Astrocyte (in vitro differentiated cells and primary cell): Measurements from ENCODE around the gene OOEP. TPM values are rescaled to one million over a fixed set of nuclear protein-coding genes. Genes with fewer than 3 reads are reported as not detected.

Source experiments
- DNase-seq: peaks from one replicate; pipeline ENCODE4 v3.0.0-alpha.2; 2010; ENCODE audit warnings: low read depth
- FAIRE-seq: peaks from 2 replicates; lab custom pipeline; 2011; peaks lifted over from hg19 to GRCh38; lab: Jason Lieb, UNC
- H2AFZ ChIP-seq: 2 replicates; pipeline ENCODE4 v1.6.0; 2012; ENCODE audit warnings: low read depth, low read length, inconsistent platforms
- H3K27ac ChIP-seq: 2 replicates; pipeline ENCODE4 v1.5.1; 2011; ENCODE audit warnings: low read depth, low read length, inconsistent platforms
- H3K27me3 ChIP-seq: 2 replicates; pipeline ENCODE4 v1.6.0; 2011; ENCODE audit warnings: low read length, inconsistent platforms; ENCODE audit not compliant: insufficient read depth
- H3K36me3 ChIP-seq: 2 replicates; pipeline ENCODE4 v1.5.1; 2011; ENCODE audit warnings: low read length, inconsistent platforms; ENCODE audit not compliant: insufficient read depth
- H3K4me1 ChIP-seq: 2 replicates; pipeline ENCODE4 v1.5.1; 2011; ENCODE audit warnings: low read length, inconsistent platforms; ENCODE audit not compliant: insufficient read depth
- H3K4me2 ChIP-seq: 2 replicates; pipeline ENCODE4 v1.6.0; 2012; ENCODE audit warnings: low read length, inconsistent platforms
- H3K4me3 ChIP-seq: 2 replicates; pipeline ENCODE4 v1.5.1; 2011; ENCODE audit warnings: low read depth, mild to moderate bottlenecking, low read length, inconsistent platforms; ENCODE audit not compliant: insufficient read depth
- H3K79me2 ChIP-seq: 2 replicates; pipeline ENCODE4 v1.6.0; 2012; ENCODE audit warnings: mild to moderate bottlenecking, low read length, inconsistent platforms; ENCODE audit not compliant: insufficient read depth
- H3K9ac ChIP-seq: 2 replicates; pipeline ENCODE4 v1.6.0; 2012; ENCODE audit warnings: mild to moderate bottlenecking, low read length, inconsistent platforms
- H3K9me3 ChIP-seq: 2 replicates; pipeline ENCODE4 v1.5.1; 2012; ENCODE audit warnings: low read depth, mild to moderate bottlenecking, low read length, inconsistent platforms; ENCODE audit not compliant: insufficient read depth
- H4K20me1 ChIP-seq: 2 replicates; pipeline ENCODE4 v1.6.0; 2012; ENCODE audit warnings: low read length, inconsistent platforms; ENCODE audit not compliant: insufficient read depth
- H3K27ac Mint-ChIP-seq: one replicate; pipeline ENCODE4 v1.8.0; 2021; ENCODE audit warnings: mild to moderate bottlenecking, mixed read lengths; ENCODE audit not compliant: unreplicated experiment
- H3K27me3 Mint-ChIP-seq: one replicate; pipeline ENCODE4 v1.8.0; 2021; ENCODE audit warnings: low read depth, mixed read lengths; ENCODE audit not compliant: unreplicated experiment
- H3K36me3 Mint-ChIP-seq: one replicate; pipeline ENCODE4 v1.8.0; 2021; ENCODE audit warnings: low read depth, mixed read lengths; ENCODE audit not compliant: unreplicated experiment
- H3K4me1 Mint-ChIP-seq: one replicate; pipeline ENCODE4 v1.8.0; 2021; ENCODE audit warnings: low read depth, mixed read lengths; ENCODE audit not compliant: unreplicated experiment
- H3K4me3 Mint-ChIP-seq: one replicate; pipeline ENCODE4 v1.8.0; 2021; ENCODE audit warnings: mild to moderate bottlenecking, moderate library complexity, mixed read lengths; ENCODE audit not compliant: unreplicated experiment
- H3K9me3 Mint-ChIP-seq: one replicate; pipeline ENCODE4 v1.8.0; 2021; ENCODE audit warnings: mild to moderate bottlenecking, mixed read lengths; ENCODE audit not compliant: unreplicated experiment
- EZH2 ChIP-seq: IDR thresholded peaks from 2 replicates; pipeline ENCODE4 v1.6.1; 2012; ENCODE audit warnings: mild to moderate bottlenecking, low read length, inconsistent platforms; ENCODE audit not compliant: insufficient read depth
- total RNA-seq: library from RNA; stranded (reverse); gene quantifications from 2 replicates; pipeline ENCODE4 v1.2.1, GENCODE V29; 2021
- TF ChIP-seq, protein P1 (sequence below): IDR thresholded peaks from 2 replicates; pipeline ENCODE4 v1.5.1; 2011; ENCODE audit warnings: low read depth, mild to moderate bottlenecking, inconsistent platforms, low read length, moderate library complexity; ENCODE audit not compliant: insufficient read depth

The OOEP gene
- total RNA-seq, 1 donor from 2014 or later: not detected

DNA sequence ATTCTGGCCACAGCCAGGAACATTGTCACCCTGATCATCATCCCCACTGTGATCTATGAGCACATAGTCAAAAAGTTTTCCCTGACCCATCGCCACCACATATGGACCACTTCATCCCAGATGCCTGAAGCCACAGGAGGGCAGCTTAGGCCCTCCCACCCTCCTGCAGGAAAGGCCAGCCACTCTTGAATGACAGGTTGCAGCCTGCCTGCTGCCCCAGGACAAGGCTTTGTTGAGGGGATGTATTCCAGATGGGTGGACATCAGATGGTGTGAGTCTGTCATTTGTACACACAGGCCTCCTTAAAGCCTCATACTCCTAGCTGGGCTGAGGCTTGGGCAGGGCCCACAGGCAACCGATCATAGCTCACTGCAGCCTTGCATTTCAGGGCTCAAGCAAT lies 46.4 kb downstream of the OOEP start:
- Histone ChIP-seq H3K4me1 (no peaks in the 10 kb centered on the region), H3K27me3 (no peaks in the 10 kb centered on the region), H3K9ac (no peak overlapping the region), H3K27ac (no peak overlapping the region), H4K20me1 (no peaks in the 10 kb centered on the region), H3K4me2 (no peak overlapping the region), H3K79me2 (no peaks in the 10 kb centered on the region), H3K9me3 (no peaks in the 10 kb centered on the region), H3K36me3 (no peaks in the 10 kb centered on the region), H3K4me3 (no peak overlapping the region), H2AFZ (no peak overlapping the region)
- no peaks in the 10 kb centered on the region for H3K27me3 Mint-ChIP-seq
- H3K9me3 Mint-ChIP-seq: peaks cover 6% of the 10 kb centered on the region
- no peak overlapping the region for H3K4me3 Mint-ChIP-seq
- TF ChIP-seq, protein P1, sequence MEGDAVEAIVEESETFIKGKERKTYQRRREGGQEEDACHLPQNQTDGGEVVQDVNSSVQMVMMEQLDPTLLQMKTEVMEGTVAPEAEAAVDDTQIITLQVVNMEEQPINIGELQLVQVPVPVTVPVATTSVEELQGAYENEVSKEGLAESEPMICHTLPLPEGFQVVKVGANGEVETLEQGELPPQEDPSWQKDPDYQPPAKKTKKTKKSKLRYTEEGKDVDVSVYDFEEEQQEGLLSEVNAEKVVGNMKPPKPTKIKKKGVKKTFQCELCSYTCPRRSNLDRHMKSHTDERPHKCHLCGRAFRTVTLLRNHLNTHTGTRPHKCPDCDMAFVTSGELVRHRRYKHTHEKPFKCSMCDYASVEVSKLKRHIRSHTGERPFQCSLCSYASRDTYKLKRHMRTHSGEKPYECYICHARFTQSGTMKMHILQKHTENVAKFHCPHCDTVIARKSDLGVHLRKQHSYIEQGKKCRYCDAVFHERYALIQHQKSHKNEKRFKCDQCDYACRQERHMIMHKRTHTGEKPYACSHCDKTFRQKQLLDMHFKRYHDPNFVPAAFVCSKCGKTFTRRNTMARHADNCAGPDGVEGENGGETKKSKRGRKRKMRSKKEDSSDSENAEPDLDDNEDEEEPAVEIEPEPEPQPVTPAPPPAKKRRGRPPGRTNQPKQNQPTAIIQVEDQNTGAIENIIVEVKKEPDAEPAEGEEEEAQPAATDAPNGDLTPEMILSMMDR: no peak
- no peak for TF ChIP-seq EZH2
- no peaks in the 10 kb centered on the region for H3K4me1 Mint-ChIP-seq
- H3K27ac Mint-ChIP-seq: no peak overlapping the region
- FAIRE-seq: no peak
- DNase-seq: no peak
- no peaks in the 10 kb centered on the region for H3K36me3 Mint-ChIP-seq

Other genes starting within 250 kb of the OOEP start
- gene KHDC1L, start 144.4 kb downstream of the OOEP start, total RNA-seq: not detected in 2 replicates
- 2.5 and 2.9 TPM in 2 replicates for gene KHDC1, start 106.7 kb downstream of the OOEP start, total RNA-seq
- gene DPPA5, start 15.6 kb downstream of the OOEP start, total RNA-seq: not detected in 2 replicates
- gene KHDC3L, start 7.2 kb downstream of the OOEP start, total RNA-seq: not detected in 2 replicates
- not detected in 2 replicates for gene DDX43, start 24.9 kb upstream of the OOEP start, total RNA-seq
- gene CGAS, start 82.4 kb upstream of the OOEP start, total RNA-seq: 0.16 and 0.34 TPM in 2 replicates
- gene MTO1, start 91.8 kb upstream of the OOEP start, total RNA-seq: 15.5 and 17.6 TPM in 2 replicates
- gene EEF1A1, start 151.1 kb upstream of the OOEP start, total RNA-seq: 7,239 and 8,216 TPM in 2 replicates